CD4-positive, alpha-beta memory T cell (primary cell): ENCODE results near the gene KDM4C. TPM values are rescaled to one million over a fixed set of nuclear protein-coding genes. Genes with fewer than 3 reads are reported as not detected.

Experiments used
- CTCF ChIA-PET: fragments of 350-600 bp; sonication (Branson Sonifier 250); formaldehyde crosslinking; loops from one replicate; lab custom pipeline; 2021; ENCODE audit warnings: inconsistent platforms; ENCODE audit not compliant: partially characterized antibody; lab: Charles Lee
- POLR2A ChIA-PET: fragments of 350-600 bp; sonication (Branson Sonifier 250); formaldehyde crosslinking; loops from one replicate; lab custom pipeline; 2021; ENCODE audit not compliant: partially characterized antibody; lab: Charles Lee
- DNase-seq, 5 donors: peaks; one replicate each; pipeline versions ENCODE4 v3.0.0 to v3.0.0-alpha.2; 2020 to 2022; ENCODE audit warnings: mixed read lengths in 1 of 5
- H3K27ac ChIP-seq: one replicate; pipeline ENCODE4 v1.7.0; 2013; ENCODE audit warnings: low read depth, low read length
- H3K27me3 ChIP-seq: 2 replicates; pipeline ENCODE4 v1.7.0; 2013; ENCODE audit warnings: mild to moderate bottlenecking, low read length, moderate library complexity; ENCODE audit not compliant: insufficient read depth
- H3K36me3 ChIP-seq: 2 replicates; pipeline ENCODE4 v1.7.0; 2013; ENCODE audit warnings: mild to moderate bottlenecking, low read length, moderate library complexity; ENCODE audit not compliant: insufficient read depth
- H3K4me1 ChIP-seq: 2 replicates; pipeline ENCODE4 v1.7.0; 2013; ENCODE audit warnings: mild to moderate bottlenecking, low read length, moderate library complexity; ENCODE audit not compliant: insufficient read depth
- H3K4me3 ChIP-seq, 2 donors: one replicate each; pipeline ENCODE4 v1.7.0; 2013; ENCODE audit warnings: low read length in 2 of 2, mild to moderate bottlenecking in 1 of 2
- H3K9me3 ChIP-seq, 2 donors: one replicate each; pipeline ENCODE4 v1.7.0; 2013; ENCODE audit warnings: low read length in 2 of 2, control low read depth in 1 of 2; ENCODE audit not compliant: control insufficient read depth in 1 of 2
- H3K27ac Mint-ChIP-seq, 7 donors: one replicate each; pipeline ENCODE4 v1.8.0; 2020 to 2021; ENCODE audit warnings: mixed read lengths in 7 of 7, mild to moderate bottlenecking in 6 of 7, inconsistent platforms in 3 of 7, moderate library complexity in 3 of 7
- H3K27me3 Mint-ChIP-seq, 2 donors: one replicate each; pipeline ENCODE4 v1.8.0; 2020 to 2021; ENCODE audit warnings: mixed read lengths in 2 of 2
- H3K36me3 Mint-ChIP-seq, 2 donors: one replicate each; pipeline ENCODE4 v1.8.0; 2020 to 2021; ENCODE audit warnings: mixed read lengths in 2 of 2, inconsistent platforms in 1 of 2, mild to moderate bottlenecking in 1 of 2
- H3K4me1 Mint-ChIP-seq, 4 donors: one replicate each; pipeline ENCODE4 v1.8.0; 2020 to 2021; ENCODE audit warnings: mixed read lengths in 4 of 4, mild to moderate bottlenecking in 1 of 4
- H3K4me3 Mint-ChIP-seq, 8 donors: one replicate each; pipeline ENCODE4 v1.8.0; 2020 to 2021; ENCODE audit warnings: mixed read lengths in 8 of 8, mild to moderate bottlenecking in 7 of 8, moderate library complexity in 6 of 8, inconsistent platforms in 3 of 8
- H3K9me3 Mint-ChIP-seq, 8 donors: one replicate each; pipeline ENCODE4 v1.8.0; 2020 to 2021; ENCODE audit warnings: mixed read lengths in 8 of 8, mild to moderate bottlenecking in 5 of 8, inconsistent platforms in 3 of 8, moderate library complexity in 1 of 8
- intact Hi-C: fragments of 100-400 bp; cut with micrococcal nuclease; formaldehyde crosslinking; loops from one replicate; pipeline ENCODE4 v1.15.1; 2023
- polyA plus RNA-seq, 2 donors: library from polyadenylated mRNA; unstranded; fragments of 300-500 nt; fragmentation: Illumina TruSeq; gene quantifications; one replicate each; pipeline ENCODE4 v1.2.3, GENCODE V29; 2021
- total RNA-seq, 2 experiments: library from RNA; stranded (reverse); gene quantifications; one replicate each; pipeline ENCODE4 v1.2.3, GENCODE V29; 2021

KDM4C gene
- total and polyA plus RNA-seq, 4 experiments from 2014 or later = 36.3 to 90.7 (median 58.8) TPM

DNA sequence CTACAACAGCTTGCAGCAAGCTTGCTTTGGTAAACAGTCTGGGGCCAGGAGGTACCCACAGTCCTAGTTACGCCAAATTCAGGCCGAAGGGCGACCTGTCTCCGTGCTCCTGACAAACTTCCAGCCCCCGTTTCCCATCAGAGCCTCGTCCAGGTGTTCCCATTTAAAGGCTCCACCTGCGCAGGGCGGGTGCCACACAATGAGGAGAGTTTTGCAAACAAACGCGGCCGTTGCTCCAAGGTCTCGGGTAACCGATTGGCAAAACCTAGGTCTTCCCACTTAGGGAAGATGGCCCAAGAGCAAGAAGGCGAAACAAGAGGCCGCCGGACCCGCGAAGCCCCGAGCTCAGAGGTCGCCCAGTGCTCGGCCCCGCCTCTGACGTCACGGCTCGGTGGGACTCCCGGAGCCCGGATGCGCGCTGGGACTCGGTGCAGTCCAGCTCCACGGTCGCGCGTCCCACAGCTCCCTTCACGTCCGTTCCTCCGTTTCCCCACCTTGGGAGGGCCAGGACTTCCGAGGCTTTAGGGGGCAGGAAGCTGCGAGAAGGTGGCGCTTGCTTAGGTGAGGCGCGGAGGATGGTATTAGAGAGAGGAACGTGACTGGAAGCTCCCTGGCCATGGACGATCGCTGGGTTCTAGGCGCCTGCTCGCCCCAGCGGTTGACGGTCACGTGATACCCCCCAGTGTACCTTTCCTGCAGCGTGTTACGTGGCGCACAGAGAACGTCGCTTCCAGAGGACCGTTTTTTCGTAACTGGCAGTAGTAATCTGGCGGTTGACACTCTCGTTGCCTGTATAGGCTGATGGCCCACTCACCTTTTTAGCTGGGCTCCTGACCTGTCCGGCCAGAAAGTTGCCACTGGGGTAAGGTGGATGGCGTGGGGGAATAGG, 41.8 kb upstream of the KDM4C start:
- Mint-ChIP-seq H3K27ac (peak overlapping the region; percentile 53 to 93 (median 86)), H3K36me3 (peaks cover 0 to 2% of the 10 kb centered on the region in 2 donors), H3K9me3 (peaks cover 0 to 2% (median 0%) of the 10 kb centered on the region in 8 donors), H3K27me3 (no peaks in the 10 kb centered on the region), H3K4me1 (peaks cover 4 to 10% (median 6%) of the 10 kb centered on the region in 4 donors), H3K4me3 (peak overlapping the region; percentile 85 to 94 (median 88))
- H3K4me1 ChIP-seq = peaks cover 12% of the 10 kb centered on the region
- DNase-seq = peak; percentile 58 to 70 (median 65)
- H3K4me3 ChIP-seq = peak overlapping the region; percentile 11 to 57
- no peaks in the 10 kb centered on the region for H3K27me3 ChIP-seq
- no peaks in the 10 kb centered on the region for H3K36me3 ChIP-seq
- H3K27ac ChIP-seq = peak overlapping the region; percentile 66
- intact Hi-C loops = loop anchor here (1.0 kb wide), 2 partner anchors 35 to 41 kb away; partner anchors contain the start of gene KDM4C
- ChIA-PET CTCF (interaction anchor here (1.0 to 2.7 kb wide), 3 partner anchors 13 to 131 kb away, joined by 3 to 7 read pairs (median 4); no protein-coding TSS in a partner anchor), POLR2A (interaction anchor here (0.5 to 2.3 kb wide), 8 partner anchors 11 to 303 kb away, joined by 3 to 86 read pairs (median 14); partner anchors contain the start of genes KDM4C and UHRF2)
- no peaks in the 10 kb centered on the region for H3K9me3 ChIP-seq

DNA sequence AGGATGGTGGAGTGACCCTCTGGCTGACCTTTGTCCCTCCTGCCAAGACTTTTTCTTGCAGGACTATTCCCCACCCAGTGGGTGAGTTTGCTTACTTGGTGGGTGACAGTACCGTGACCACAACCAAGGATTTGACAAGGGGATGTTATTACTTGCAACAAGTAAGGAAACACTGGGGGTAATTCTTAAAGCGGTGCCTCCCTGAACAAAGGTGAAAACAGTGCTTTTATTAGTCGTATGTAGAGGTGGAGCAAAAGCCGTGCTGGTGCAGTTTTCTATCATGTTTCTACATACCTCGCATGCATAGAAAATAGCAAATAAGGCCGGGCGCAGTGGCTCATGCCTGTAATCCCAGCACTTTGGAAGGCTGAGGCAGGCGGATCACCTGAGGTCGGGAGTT, 41.0 kb upstream of the KDM4C start:
- Mint-ChIP-seq H3K9me3 (peaks cover 0 to 2% (median 0%) of the 10 kb centered on the region in 8 donors), H3K4me3 (peak overlapping the region; percentile 85 to 94 (median 88)), H3K4me1 (peaks cover 4 to 10% (median 6%) of the 10 kb centered on the region in 4 donors), H3K27me3 (no peaks in the 10 kb centered on the region), H3K27ac (peak overlapping the region in 5 of 7 donors; percentile 26 to 93 (median 86)), H3K36me3 (peaks cover 0 to 2% of the 10 kb centered on the region in 2 donors)
- intact Hi-C loops = loop anchor here (1.0 kb wide), 2 partner anchors 35 to 41 kb away; partner anchors contain the start of gene KDM4C
- no peaks in the 10 kb centered on the region for H3K27me3 ChIP-seq
- H3K36me3 ChIP-seq = no peaks in the 10 kb centered on the region
- ChIA-PET CTCF (interaction anchor here (2.7 kb wide), 1 partner anchor 132 kb away, joined by 7 read pairs; no protein-coding TSS in a partner anchor), POLR2A (interaction anchor here (0.9 to 2.3 kb wide), 7 partner anchors 12 to 304 kb away, joined by 3 to 86 read pairs (median 16); partner anchors contain the start of genes KDM4C and UHRF2)
- peak overlapping the region; percentile 66 for H3K27ac ChIP-seq
- no peak for DNase-seq
- H3K4me3 ChIP-seq = peak overlapping the region in 1 of 2 donors; percentile 57
- H3K4me1 ChIP-seq = peaks cover 12% of the 10 kb centered on the region
- no peaks in the 10 kb centered on the region for H3K9me3 ChIP-seq

DNA sequence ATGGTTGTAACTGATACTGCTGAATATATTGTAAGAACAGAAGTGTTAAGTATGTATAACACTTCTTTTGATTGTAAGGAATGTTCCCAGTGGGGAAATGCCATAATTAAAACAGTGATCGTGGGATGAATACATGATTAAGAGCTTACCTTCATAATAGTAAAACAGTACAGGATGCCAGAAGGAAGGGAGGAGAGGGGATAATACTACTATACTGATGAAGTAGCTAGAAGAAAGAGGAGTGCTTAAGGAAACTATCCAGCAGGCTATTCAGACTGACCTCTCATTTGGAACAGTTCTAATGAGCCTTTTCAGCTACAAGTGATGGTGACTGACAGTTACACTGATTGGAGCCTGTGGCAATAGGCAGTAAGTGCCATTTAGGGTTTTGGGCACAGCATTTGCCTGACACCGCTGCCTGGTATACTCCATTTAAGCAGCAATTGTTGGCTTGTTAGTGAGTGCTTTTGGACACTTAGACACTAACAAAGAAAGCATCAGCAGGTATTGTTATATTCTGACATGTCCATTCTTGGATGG, 33.8 kb upstream of the KDM4C start:
- CTCF ChIA-PET = no interaction called here
- H3K27me3 ChIP-seq = no peaks in the 10 kb centered on the region
- Mint-ChIP-seq H3K4me3 (no peak overlapping the region), H3K27me3 (peaks cover 0 to 3% of the 10 kb centered on the region in 2 donors), H3K36me3 (no peaks in the 10 kb centered on the region), H3K27ac (peak overlapping the region in 1 of 7 donors; percentile 24), H3K9me3 (no peaks in the 10 kb centered on the region), H3K4me1 (no peaks in the 10 kb centered on the region)
- H3K36me3 ChIP-seq = no peaks in the 10 kb centered on the region
- DNase-seq = no peak
- no peak overlapping the region for H3K27ac ChIP-seq
- no peaks in the 10 kb centered on the region for H3K4me1 ChIP-seq
- H3K9me3 ChIP-seq = no peaks in the 10 kb centered on the region
- intact Hi-C loops = no loop called here
- H3K4me3 ChIP-seq = no peak overlapping the region
- POLR2A ChIA-PET = no interaction called here

DNA sequence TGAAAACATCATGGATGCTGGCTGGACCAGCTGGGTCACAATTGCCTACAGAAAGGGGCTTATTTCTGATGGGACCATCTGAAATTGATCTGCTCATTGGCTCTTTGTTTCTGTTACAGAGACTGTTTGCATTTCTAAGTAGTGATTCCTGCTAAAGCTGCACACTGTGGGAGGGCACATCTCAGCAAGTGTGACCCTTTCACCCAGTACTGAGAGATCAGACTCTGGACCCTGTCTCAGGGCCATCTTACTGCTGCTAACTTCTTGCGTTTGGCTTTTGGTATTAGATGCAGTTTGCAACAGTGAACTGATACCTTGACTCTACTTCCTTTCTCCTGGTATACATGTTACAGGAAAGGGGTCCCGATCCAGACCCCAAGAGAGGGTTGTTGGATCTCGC, 24.5 kb upstream of the KDM4C start:
- Mint-ChIP-seq H3K9me3 (no peaks in the 10 kb centered on the region), H3K4me1 (no peaks in the 10 kb centered on the region), H3K4me3 (no peak overlapping the region), H3K27me3 (no peaks in the 10 kb centered on the region), H3K36me3 (no peaks in the 10 kb centered on the region), H3K27ac (no peak overlapping the region)
- POLR2A ChIA-PET = no interaction called here
- Histone ChIP-seq H3K27ac (no peak overlapping the region), H3K4me3 (no peak overlapping the region), H3K4me1 (no peaks in the 10 kb centered on the region), H3K36me3 (no peaks in the 10 kb centered on the region), H3K9me3 (no peaks in the 10 kb centered on the region), H3K27me3 (no peaks in the 10 kb centered on the region)
- intact Hi-C loops = no loop called here
- DNase-seq = no peak
- CTCF ChIA-PET = interaction anchor here (1.2 kb wide), 1 partner anchor 23 kb away, joined by 3 read pairs; no protein-coding TSS in a partner anchor

DNA sequence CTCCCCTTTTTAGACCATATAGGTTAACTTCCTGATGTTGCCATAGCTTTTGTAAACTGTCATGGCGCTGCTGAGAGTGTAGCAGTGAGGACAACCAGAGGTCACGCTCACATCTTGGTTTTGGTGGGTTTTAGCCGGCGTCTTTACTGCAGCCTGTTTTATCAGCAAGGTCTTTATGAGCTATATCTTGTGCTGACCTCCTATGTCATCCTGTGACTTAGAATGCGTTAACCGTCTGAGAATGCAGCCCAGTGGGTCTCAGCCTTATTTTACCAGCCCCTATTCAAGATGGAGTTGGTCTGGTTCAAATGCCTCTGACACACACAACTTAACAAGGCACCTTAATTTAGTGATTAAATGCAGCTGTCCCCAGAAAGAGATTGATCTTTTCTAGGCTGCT, 23.9 kb upstream of the KDM4C start:
- H3K4me3 ChIP-seq = no peak overlapping the region
- H3K4me1 ChIP-seq = no peaks in the 10 kb centered on the region
- H3K27me3 ChIP-seq = no peaks in the 10 kb centered on the region
- Mint-ChIP-seq H3K9me3 (no peaks in the 10 kb centered on the region), H3K4me3 (no peak overlapping the region), H3K27me3 (no peaks in the 10 kb centered on the region), H3K27ac (no peak overlapping the region), H3K4me1 (no peaks in the 10 kb centered on the region), H3K36me3 (no peaks in the 10 kb centered on the region)
- H3K27ac ChIP-seq = no peak overlapping the region
- H3K36me3 ChIP-seq = no peaks in the 10 kb centered on the region
- no peak for DNase-seq
- ChIA-PET POLR2A (no interaction called here), CTCF (interaction anchor here (0.7 to 1.2 kb wide), 2 partner anchors 8 to 22 kb away, joined by 3 to 4 read pairs; no protein-coding TSS in a partner anchor)
- no peaks in the 10 kb centered on the region for H3K9me3 ChIP-seq
- intact Hi-C loops = no loop called here

DNA sequence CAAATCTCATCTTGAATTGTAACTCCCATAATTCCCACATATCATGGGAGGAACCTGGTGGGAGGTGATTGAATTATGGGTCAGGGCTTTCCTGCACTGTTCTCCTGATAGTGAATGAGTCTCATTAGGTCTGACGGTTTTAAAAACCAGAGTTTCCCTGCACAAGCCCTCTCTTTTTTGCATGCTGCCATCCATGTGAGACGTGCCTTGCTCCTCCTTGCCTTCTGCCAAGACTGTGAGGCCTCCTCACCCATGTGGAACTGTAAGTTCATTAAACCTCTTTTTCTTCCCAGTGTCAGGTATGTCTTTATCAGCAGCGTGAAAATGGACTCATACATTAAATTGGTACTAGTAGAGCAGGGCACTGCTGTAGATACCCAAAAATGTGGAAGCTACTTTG, 22.4 kb upstream of the KDM4C start:
- Histone ChIP-seq H3K4me1 (no peaks in the 10 kb centered on the region), H3K36me3 (no peaks in the 10 kb centered on the region), H3K9me3 (no peaks in the 10 kb centered on the region), H3K27me3 (no peaks in the 10 kb centered on the region), H3K27ac (no peak overlapping the region), H3K4me3 (no peak overlapping the region)
- Mint-ChIP-seq H3K4me1 (no peaks in the 10 kb centered on the region), H3K27me3 (no peaks in the 10 kb centered on the region), H3K9me3 (no peaks in the 10 kb centered on the region), H3K36me3 (no peaks in the 10 kb centered on the region), H3K27ac (peak overlapping the region in 1 of 7 donors; percentile 36), H3K4me3 (no peak overlapping the region)
- CTCF ChIA-PET = interaction anchor here (0.7 kb wide), 3 partner anchors 21 to 32 kb away, joined by 3 to 4 read pairs (median 4); no protein-coding TSS in a partner anchor
- POLR2A ChIA-PET = no interaction called here
- intact Hi-C loops = no loop called here
- DNase-seq = no peak
